Measurements from ENCODE around the gene HTT. TPM values are rescaled to one million over a fixed set of nuclear protein-coding genes. Genes with fewer than 3 reads are reported as not detected.

Gene HTT
- total and polyA plus RNA-seq, 2 of the 13 experiments (the other 11 are each of a cell fraction or from before 2014, with no cell fraction given) = 17.5 to 19.5 TPM

DNA sequence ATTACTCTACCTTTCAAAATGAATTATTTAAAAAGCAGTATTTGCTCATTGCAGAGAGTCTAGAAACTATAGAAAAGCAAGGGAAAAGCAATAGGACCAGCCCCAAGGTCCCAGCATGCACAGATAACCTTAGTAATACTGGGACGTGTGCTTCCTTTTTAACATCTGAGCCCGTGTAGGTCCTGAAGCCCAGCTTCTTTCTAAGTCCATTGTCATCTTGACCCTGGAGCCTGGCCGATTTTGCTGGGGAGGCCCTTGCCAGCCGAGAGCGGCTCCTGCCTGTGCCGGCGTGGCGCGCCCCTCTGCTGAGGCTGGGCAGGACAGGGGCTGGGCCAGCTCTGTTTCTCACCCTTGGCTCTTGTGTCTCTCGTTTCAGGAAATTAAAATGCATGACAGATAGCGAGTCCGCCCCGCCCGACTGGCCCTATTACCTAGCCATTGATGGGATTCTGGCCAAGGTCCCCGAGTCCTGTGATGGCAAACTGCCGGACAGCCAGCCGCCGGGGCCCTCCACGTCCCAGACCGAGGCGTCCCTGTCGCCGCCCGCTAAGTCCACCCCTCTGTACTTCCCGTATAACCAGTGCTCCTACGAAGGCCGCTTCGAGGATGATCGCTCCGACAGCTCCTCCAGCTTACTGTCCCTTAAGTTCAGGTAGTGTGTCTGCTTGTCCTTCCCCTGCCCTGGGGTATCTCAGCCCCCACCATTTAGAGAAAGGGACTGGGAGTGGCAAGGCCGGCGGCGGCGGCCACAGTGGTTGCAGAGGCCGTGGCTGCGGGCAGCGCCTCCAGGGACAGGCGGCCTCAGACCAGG lies 178.6 kb downstream of the HTT start (continued):
- TF ChIP-seq, protein P1, sequence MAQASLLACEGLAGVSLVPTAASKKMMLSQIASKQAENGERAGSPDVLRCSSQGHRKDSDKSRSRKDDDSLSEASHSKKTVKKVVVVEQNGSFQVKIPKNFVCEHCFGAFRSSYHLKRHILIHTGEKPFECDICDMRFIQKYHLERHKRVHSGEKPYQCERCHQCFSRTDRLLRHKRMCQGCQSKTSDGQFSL (CRISPR knock-in tag; IDR thresholded peaks at IDR 0.05) = no peak
- TF ChIP-seq, protein P2, sequence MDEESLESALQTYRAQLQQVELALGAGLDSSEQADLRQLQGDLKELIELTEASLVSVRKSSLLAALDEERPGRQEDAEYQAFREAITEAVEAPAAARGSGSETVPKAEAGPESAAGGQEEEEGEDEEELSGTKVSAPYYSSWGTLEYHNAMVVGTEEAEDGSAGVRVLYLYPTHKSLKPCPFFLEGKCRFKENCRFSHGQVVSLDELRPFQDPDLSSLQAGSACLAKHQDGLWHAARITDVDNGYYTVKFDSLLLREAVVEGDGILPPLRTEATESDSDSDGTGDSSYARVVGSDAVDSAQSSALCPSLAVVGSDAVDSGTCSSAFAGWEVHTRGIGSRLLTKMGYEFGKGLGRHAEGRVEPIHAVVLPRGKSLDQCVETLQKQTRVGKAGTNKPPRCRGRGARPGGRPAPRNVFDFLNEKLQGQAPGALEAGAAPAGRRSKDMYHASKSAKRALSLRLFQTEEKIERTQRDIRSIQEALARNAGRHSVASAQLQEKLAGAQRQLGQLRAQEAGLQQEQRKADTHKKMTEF (CRISPR knock-in tag; IDR thresholded peaks at IDR 0.05) = no peak

DNA sequence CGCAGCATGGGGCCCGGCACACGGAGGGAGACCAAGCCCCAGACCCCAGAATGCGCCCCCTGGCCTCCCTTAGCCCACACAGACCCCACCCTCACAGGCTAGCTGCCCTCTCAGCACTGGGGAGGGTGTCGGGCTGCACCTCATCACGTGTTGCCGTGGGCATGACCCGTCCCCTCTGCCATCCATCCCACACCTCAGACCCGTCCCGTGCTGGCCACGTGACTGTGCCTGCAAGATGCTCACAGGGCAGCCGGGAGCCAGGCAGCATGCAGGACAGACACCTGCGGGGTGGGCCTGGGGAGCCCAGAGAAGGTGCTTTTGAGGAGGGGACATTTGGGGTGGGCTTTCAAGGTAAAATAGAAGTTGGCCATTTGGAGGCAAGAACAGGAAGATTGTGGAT lies 179.3 kb downstream of the HTT start:
- POLR2A ChIA-PET = no interaction called here
- Histone ChIP-seq H2AFZ (ENCODE audit: low read length) (no peak overlapping the region), H3K4me1 (ENCODE audit: insufficient read depth, low read length) (peaks cover 23% of the 10 kb centered on the region), H4K20me1 (ENCODE audit: insufficient read depth, low read length) (no peaks in the 10 kb centered on the region), H3K36me3 (replicated peaks in 1 of 2; ENCODE audit: control insufficient read depth in 1 of 2, insufficient read depth in 2 of 2, low read length in 2 of 2) (no peaks in the 10 kb centered on the region), H3K27ac (ENCODE audit: extremely low read length, insufficient read depth, low read length) (no peak overlapping the region), H3K9ac (ENCODE audit: insufficient read depth, low read depth, low read length) (no peak overlapping the region), H3K9me3 (ENCODE audit: low read length) (no peaks in the 10 kb centered on the region), H3K79me2 (ENCODE audit: insufficient read depth, low read length) (no peaks in the 10 kb centered on the region), H3K27me3 (ENCODE audit: control insufficient read depth in 1 of 2, insufficient read depth in 2 of 2, low read length in 2 of 2) (no peaks in the 10 kb centered on the region), H3K4me3 (replicated peaks in 1 of 3; ENCODE audit: insufficient read depth in 1 of 3, low read depth in 2 of 3, low read length in 3 of 3) (no peak overlapping the region), H3K4me2 (ENCODE audit: low read depth, low read length) (no peak overlapping the region)
- FAIRE-seq (no peak), DNase-seq (ENCODE audit: low spot score) (no peak), ATAC-seq (no peak)
- in situ Hi-C loops (cut with HindIII; ENCODE audit: extremely low pct_ligation_motif_present, low pct_unique_long_range_greater_than_20kb) (no loop called here), intact Hi-C loops (cut with micrococcal nuclease; ENCODE audit: unreplicated experiment) (no loop called here)
- no peak for TF ChIP-seq NFE2 (CRISPR knock-in tag; IDR thresholded peaks at IDR 0.05)
- no peak for TF ChIP-seq ZC3H4 (CRISPR knock-in tag; IDR thresholded peaks at IDR 0.05; ENCODE audit: borderline replicate concordance)
- TF ChIP-seq, protein P3, sequence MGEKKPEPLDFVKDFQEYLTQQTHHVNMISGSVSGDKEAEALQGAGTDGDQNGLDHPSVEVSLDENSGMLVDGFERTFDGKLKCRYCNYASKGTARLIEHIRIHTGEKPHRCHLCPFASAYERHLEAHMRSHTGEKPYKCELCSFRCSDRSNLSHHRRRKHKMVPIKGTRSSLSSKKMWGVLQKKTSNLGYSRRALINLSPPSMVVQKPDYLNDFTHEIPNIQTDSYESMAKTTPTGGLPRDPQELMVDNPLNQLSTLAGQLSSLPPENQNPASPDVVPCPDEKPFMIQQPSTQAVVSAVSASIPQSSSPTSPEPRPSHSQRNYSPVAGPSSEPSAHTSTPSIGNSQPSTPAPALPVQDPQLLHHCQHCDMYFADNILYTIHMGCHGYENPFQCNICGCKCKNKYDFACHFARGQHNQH (CRISPR knock-in tag; IDR thresholded peaks at IDR 0.05) = no peak
- TF ChIP-seq, protein P4, sequence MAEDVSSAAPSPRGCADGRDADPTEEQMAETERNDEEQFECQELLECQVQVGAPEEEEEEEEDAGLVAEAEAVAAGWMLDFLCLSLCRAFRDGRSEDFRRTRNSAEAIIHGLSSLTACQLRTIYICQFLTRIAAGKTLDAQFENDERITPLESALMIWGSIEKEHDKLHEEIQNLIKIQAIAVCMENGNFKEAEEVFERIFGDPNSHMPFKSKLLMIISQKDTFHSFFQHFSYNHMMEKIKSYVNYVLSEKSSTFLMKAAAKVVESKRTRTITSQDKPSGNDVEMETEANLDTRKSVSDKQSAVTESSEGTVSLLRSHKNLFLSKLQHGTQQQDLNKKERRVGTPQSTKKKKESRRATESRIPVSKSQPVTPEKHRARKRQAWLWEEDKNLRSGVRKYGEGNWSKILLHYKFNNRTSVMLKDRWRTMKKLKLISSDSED (CRISPR knock-in tag; IDR thresholded peaks at IDR 0.05) = no peak
- TF ChIP-seq PHF20 (CRISPR knock-in tag; IDR thresholded peaks at IDR 0.05) = no peak
- no peak for TF ChIP-seq ZNF317 (CRISPR knock-in tag; IDR thresholded peaks at IDR 0.05)
- TF ChIP-seq, protein P5, sequence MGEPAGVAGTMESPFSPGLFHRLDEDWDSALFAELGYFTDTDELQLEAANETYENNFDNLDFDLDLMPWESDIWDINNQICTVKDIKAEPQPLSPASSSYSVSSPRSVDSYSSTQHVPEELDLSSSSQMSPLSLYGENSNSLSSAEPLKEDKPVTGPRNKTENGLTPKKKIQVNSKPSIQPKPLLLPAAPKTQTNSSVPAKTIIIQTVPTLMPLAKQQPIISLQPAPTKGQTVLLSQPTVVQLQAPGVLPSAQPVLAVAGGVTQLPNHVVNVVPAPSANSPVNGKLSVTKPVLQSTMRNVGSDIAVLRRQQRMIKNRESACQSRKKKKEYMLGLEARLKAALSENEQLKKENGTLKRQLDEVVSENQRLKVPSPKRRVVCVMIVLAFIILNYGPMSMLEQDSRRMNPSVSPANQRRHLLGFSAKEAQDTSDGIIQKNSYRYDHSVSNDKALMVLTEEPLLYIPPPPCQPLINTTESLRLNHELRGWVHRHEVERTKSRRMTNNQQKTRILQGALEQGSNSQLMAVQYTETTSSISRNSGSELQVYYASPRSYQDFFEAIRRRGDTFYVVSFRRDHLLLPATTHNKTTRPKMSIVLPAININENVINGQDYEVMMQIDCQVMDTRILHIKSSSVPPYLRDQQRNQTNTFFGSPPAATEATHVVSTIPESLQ (CRISPR knock-in tag; conservative IDR thresholded peaks at IDR 0.05) = no peak
- no TSS peak for BruUV-seq (replicated peaks)
- CTCF ChIA-PET (ENCODE audit: low intra/inter-chr PET ratio, low total read pairs) = no interaction called here
- WGBS (ENCODE audit: low lambda C conversion rate) = 87% methylated on average over 10 of the region's 13 CpGs

All from HepG2 (cell line).